ENCODE data around the gene DIAPH3. TPM values are rescaled to one million over a fixed set of nuclear protein-coding genes. Genes with fewer than 3 reads are reported as not detected.

Gene DIAPH3
- 10 to 100 TPM; 15.7 to 17.3 TPM for total RNA-seq

GRCh38 chr13:60163478-60164233 is at the start of gene DIAPH3:
DIAPH3 (minus strand) TSS chr13:60163928; CDS start chr13:60163766, 162 bp downstream.

Other genes with a start within 250 kb of the DIAPH3 start
- 10 to 100 TPM; 22.2 to 23.7 TPM for gene TDRD3, start 233.3 kb upstream of the DIAPH3 start, total RNA-seq

Measured in activated naive CD4-positive, alpha-beta T cell treated with anti-CD3 and anti-CD28 coated beads, Interleukin-2, amount 10 ng/mL, durations not matched to agents 5 hours and 36 hours (primary cell).